Erythroblast (primary cell): ENCODE measurements around the gene CSAD.

Experiments
- GATA1 ChIP-seq: IDR thresholded peaks from 2 replicates; pipeline ENCODE4 v1.6.1; 2011; ENCODE audit warnings: low read depth, mild to moderate bottlenecking, control low read depth, low read length, moderate library complexity
- POLR2A ChIP-seq: IDR thresholded peaks from 2 replicates; pipeline ENCODE4 v1.6.1; 2011; ENCODE audit warnings: mild to moderate bottlenecking, low read length

DNA sequence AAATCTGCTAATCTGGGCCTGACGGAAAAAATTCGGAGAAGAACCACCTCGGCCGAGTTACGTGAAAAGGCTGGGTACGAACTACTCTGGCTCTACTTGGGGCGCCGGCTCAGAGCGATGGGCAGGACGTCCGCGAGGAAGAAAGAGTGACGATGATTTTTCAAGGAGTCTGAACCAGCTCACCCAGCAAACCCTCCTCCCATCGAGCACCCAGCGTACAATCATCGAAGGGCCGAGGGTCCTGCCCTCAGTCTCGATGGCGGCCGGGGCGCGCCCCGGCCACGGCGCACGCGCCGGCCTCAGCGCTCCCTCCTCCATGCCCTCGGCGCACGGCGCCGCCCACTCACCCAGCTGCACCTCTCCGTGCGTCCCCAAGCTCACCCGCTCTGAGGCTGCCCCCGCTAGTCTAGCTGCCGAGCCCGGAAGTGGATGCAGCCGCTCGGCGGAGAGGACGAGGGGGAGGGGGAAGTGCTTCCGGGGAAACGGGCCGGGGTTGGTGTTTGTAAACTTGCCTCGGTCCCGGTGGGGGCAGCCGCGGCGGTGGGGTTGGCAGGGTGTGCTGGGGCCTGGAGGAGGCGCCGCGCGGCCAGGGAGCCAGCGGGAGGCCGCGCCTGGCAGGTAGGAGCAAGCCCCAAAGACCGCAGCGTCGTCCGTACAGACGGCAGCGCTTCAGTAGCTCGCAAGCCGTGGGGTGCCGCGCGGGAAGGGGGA is at the start of gene CSAD, which contains the start of gene ZNF740:
- peak; percentile 85 for TF ChIP-seq POLR2A
- no peak for TF ChIP-seq GATA1
